ENCODE results near the gene ATRNL1. TPM values are rescaled to one million over a fixed set of nuclear protein-coding genes. Genes with fewer than 3 reads are reported as not detected.
A peak's percentile ranks its signal among the peaks of the same experiment; 100 is the strongest.

ATRNL1 gene
- total RNA-seq, 1 experiment from 2014 or later, result 28.7 TPM

GRCh38 chr10:115760131-115760530, 667.0 kb downstream of the ATRNL1 start (continued):
- TF ChIP-seq PRDM15 (CRISPR knock-in tag; IDR thresholded peaks at IDR 0.05) (no peak), ELF4 (CRISPR knock-in tag; IDR thresholded peaks at IDR 0.05; ENCODE audit: low read depth) (no peak), CDX4 (CRISPR knock-in tag; IDR thresholded peaks at IDR 0.05; ENCODE audit: borderline replicate concordance) (no peak), MAX (CRISPR knock-in tag; IDR thresholded peaks at IDR 0.05) (no peak), ATF6 (CRISPR knock-in tag; IDR thresholded peaks at IDR 0.05) (no peak)

GRCh38 chr10:115761166-115761565, 668.0 kb downstream of the ATRNL1 start:
- DNase-seq (ENCODE audit: low spot score), result no peak
- Mint-ChIP-seq H3K27ac (peak overlapping the region; percentile 48; the same call in 1 of the 2 replicates), H3K27me3 (ENCODE audit: low read depth) (no peaks in the 10 kb centered on the region), H3K9me3 (peaks cover 11% of the 10 kb centered on the region), H3K36me3 (no peaks in the 10 kb centered on the region), H3K4me1 (peaks cover 23% of the 10 kb centered on the region), H3K4me3 (no peak overlapping the region)
- TF ChIP-seq ZMAT4 (CRISPR knock-in tag; IDR thresholded peaks at IDR 0.05) (no peak), ZNF219 (CRISPR knock-in tag; IDR thresholded peaks at IDR 0.05; ENCODE audit: borderline replicate concordance) (no peak), ZNF317 (CRISPR knock-in tag; IDR thresholded peaks at IDR 0.05; ENCODE audit: borderline replicate concordance, low read depth) (no peak), FOXP1 (CRISPR knock-in tag; IDR thresholded peaks at IDR 0.05; ENCODE audit: borderline replicate concordance) (no peak), GABPB1 (CRISPR knock-in tag; IDR thresholded peaks at IDR 0.05) (no peak), ETV6 (CRISPR knock-in tag; IDR thresholded peaks at IDR 0.05) (no peak), SMAD3 (CRISPR knock-in tag; IDR thresholded peaks at IDR 0.05; ENCODE audit: borderline replicate concordance) (no peak), E2F1 (CRISPR knock-in tag; IDR thresholded peaks at IDR 0.05) (no peak), ATF2 (CRISPR knock-in tag; IDR thresholded peaks at IDR 0.05; ENCODE audit: borderline replicate concordance, low read depth) (no peak), JAZF1 (CRISPR knock-in tag; IDR thresholded peaks at IDR 0.05) (no peak), NFYB (CRISPR knock-in tag; conservative IDR thresholded peaks at IDR 0.05; ENCODE audit: low read depth) (no peak), HMGA2 (CRISPR knock-in tag; IDR thresholded peaks at IDR 0.05) (no peak), ATF3 (CRISPR knock-in tag; conservative IDR thresholded peaks at IDR 0.05) (no peak), CTCF (IDR thresholded peaks at IDR 0.05) (no peak)
- ChIA-PET CTCF (interaction anchor here (0.8 kb wide), 1 partner anchor 39 kb away, joined by 3 read pairs; no protein-coding TSS in a partner anchor), POLR2A (no interaction called here)
- ATAC-seq, result no peak
